ENCODE data around the gene IRF5.

GRCh38 chr7:128933180-128933891 is 4.4 kb upstream of the IRF5 start:
- TF ChIP-seq POLR2A (IDR thresholded peaks at IDR 0.05) = no peak
- TF ChIP-seq CTCF (IDR thresholded peaks at IDR 0.05) = no peak
